Loucy (cell line): ENCODE measurements around the gene TIMM10.

Experiments
- H2AFZ ChIP-seq: fragments of 200-600 bp; sonication (generic); 2 replicates; pipeline ENCODE4 v1.6.0; 2016; ENCODE audit warnings: antibody characterized with exemption, mild to moderate bottlenecking, low read length, moderate library complexity
- H3F3A ChIP-seq: fragments of 200-600 bp; 2 replicates; pipeline ENCODE4 v1.6.0; 2016; ENCODE audit warnings: antibody characterized with exemption, low read depth, mild to moderate bottlenecking
- H3K27me3 ChIP-seq: fragments of 200-600 bp; sonication (generic); 2 replicates; pipeline ENCODE4 v1.6.1; 2014; ENCODE audit warnings: low read length, mild to moderate bottlenecking; ENCODE audit not compliant: insufficient read depth, poor library complexity, severe bottlenecking
- H3K36me3 ChIP-seq: fragments of 200-600 bp; sonication (generic); 2 replicates; pipeline ENCODE4 v1.6.1; 2016; ENCODE audit warnings: low read length; ENCODE audit not compliant: insufficient read depth
- H3K4me1 ChIP-seq: fragments of 200-600 bp; sonication (generic); 2 replicates; pipeline ENCODE4 v1.5.1; 2014; ENCODE audit warnings: low read length, mild to moderate bottlenecking; ENCODE audit not compliant: insufficient read depth, poor library complexity, severe bottlenecking
- H3K4me2 ChIP-seq: fragments of 200-600 bp; sonication (generic); 2 replicates; pipeline ENCODE4 v1.6.0; 2014; ENCODE audit warnings: antibody characterized with exemption, low read length, low read depth, mild to moderate bottlenecking; ENCODE audit not compliant: poor library complexity, severe bottlenecking
- H3K4me3 ChIP-seq: fragments of 200-600 bp; sonication (generic); 2 replicates; pipeline ENCODE4 v1.5.1; 2014; ENCODE audit warnings: low read length, mild to moderate bottlenecking, mixed read lengths; ENCODE audit not compliant: poor library complexity, severe bottlenecking
- H3K79me2 ChIP-seq: fragments of 200-600 bp; sonication (generic); 2 replicates; pipeline ENCODE4 v1.6.1; 2014; ENCODE audit warnings: low read length; ENCODE audit not compliant: insufficient read depth
- H3K9ac ChIP-seq: fragments of 200-600 bp; sonication (generic); 2 replicates; pipeline ENCODE4 v1.6.0; 2014; ENCODE audit warnings: mild to moderate bottlenecking, low read depth, low read length, moderate library complexity; ENCODE audit not compliant: poor library complexity, severe bottlenecking
- H3K9me2 ChIP-seq: fragments of 200-600 bp; sonication (generic); replicated peaks from 2 replicates; pipeline ENCODE4 v1.6.1; 2016; ENCODE audit warnings: low read depth, low read length, mixed read lengths
- H3K9me3 ChIP-seq: fragments of 200-600 bp; sonication (generic); 2 replicates; pipeline ENCODE4 v1.6.1; 2014; ENCODE audit warnings: mild to moderate bottlenecking, antibody characterized with exemption, low read length, low read depth; ENCODE audit not compliant: insufficient read depth
- H4K20me1 ChIP-seq: fragments of 200-600 bp; sonication (generic); 2 replicates; pipeline ENCODE4 v1.6.0; 2014; ENCODE audit warnings: antibody characterized with exemption, low read length, mild to moderate bottlenecking; ENCODE audit not compliant: insufficient read depth, poor library complexity, severe bottlenecking
- CTCF ChIP-seq: fragments of 200-600 bp; sonication (generic); conservative IDR thresholded peaks from 2 replicates; pipeline ENCODE4 v1.5.1; 2014; ENCODE audit warnings: mild to moderate bottlenecking, antibody characterized with exemption, low read length
- EZH2phosphoT487 ChIP-seq: fragments of 200-600 bp; IDR thresholded peaks from 2 replicates; pipeline ENCODE4 v1.6.1; 2018; ENCODE audit warnings: antibody characterized with exemption, mild to moderate bottlenecking, moderate library complexity, borderline replicate concordance

TIMM10 gene

GRCh38 chr11:57493507-57494503, 36.7 kb downstream of the TIMM10 start:
- H3K9ac ChIP-seq: no peak overlapping the region
- no peaks in the 10 kb centered on the region for H3K27me3 ChIP-seq
- TF ChIP-seq EZH2phosphoT487 (no peak), CTCF (peak; percentile 98)

GRCh38 chr11:57491371-57492061, 39.0 kb downstream of the TIMM10 start:
- H3K4me3 ChIP-seq: no peak overlapping the region

More at GRCh38 chr11:57493507-57494503, 36.7 kb downstream of the TIMM10 start:
- Histone ChIP-seq H4K20me1 (no peaks in the 10 kb centered on the region), H3K9me3 (no peaks in the 10 kb centered on the region), H3K4me1 (no peaks in the 10 kb centered on the region), H3F3A (no peaks in the 10 kb centered on the region), H2AFZ (no peak overlapping the region), H3K4me3 (no peak overlapping the region), H3K4me2 (no peak overlapping the region), H3K9me2 (no peaks in the 10 kb centered on the region), H3K36me3 (peaks cover 51% of the 10 kb centered on the region; the same call in 1 of the 2 replicates), H3K79me2 (no peaks in the 10 kb centered on the region)

More at GRCh38 chr11:57491371-57492061, 39.0 kb downstream of the TIMM10 start:
- H3K79me2 ChIP-seq: no peaks in the 10 kb centered on the region
- H3K27me3 ChIP-seq: no peaks in the 10 kb centered on the region
- TF ChIP-seq EZH2phosphoT487 (no peak), CTCF (peak; percentile 89)
- H2AFZ ChIP-seq: no peak overlapping the region
- H3K4me1 ChIP-seq: no peaks in the 10 kb centered on the region
- no peak overlapping the region for H3K9ac ChIP-seq
- H3K9me3 ChIP-seq: no peaks in the 10 kb centered on the region
- H3F3A ChIP-seq: no peaks in the 10 kb centered on the region
- H3K9me2 ChIP-seq: no peaks in the 10 kb centered on the region
- H3K4me2 ChIP-seq: no peak overlapping the region
- peaks cover 48% of the 10 kb centered on the region; the same call in 1 of the 2 replicates for H3K36me3 ChIP-seq
- H4K20me1 ChIP-seq: no peaks in the 10 kb centered on the region
